DOHH2 (cell line): ENCODE data around the gene SHROOM3.

Source experiments
- H3F3A ChIP-seq: fragments of 200-600 bp; sonication (generic), shearing (Covaris generic); 2 replicates; pipeline ENCODE4 v1.6.0; 2016; ENCODE audit warnings: antibody characterized with exemption, mild to moderate bottlenecking; ENCODE audit not compliant: control insufficient read depth, insufficient read depth
- H3K27ac ChIP-seq: fragments of 200-600 bp; sonication (generic); 2 replicates; pipeline ENCODE4 v1.5.1; 2014; ENCODE audit warnings: low read depth, mild to moderate bottlenecking, low read length, moderate library complexity
- H3K27me3 ChIP-seq: fragments of 200-600 bp; sonication (generic); 2 replicates; pipeline ENCODE4 v1.6.1; 2014; ENCODE audit warnings: mild to moderate bottlenecking, low read length, mixed read lengths; ENCODE audit not compliant: control insufficient read depth
- H3K36me3 ChIP-seq: fragments of 200-600 bp; sonication (generic); 2 replicates; pipeline ENCODE4 v1.6.1; 2014; ENCODE audit warnings: mild to moderate bottlenecking, low read length, moderate library complexity, mixed read lengths; ENCODE audit not compliant: control insufficient read depth
- H3K4me1 ChIP-seq: fragments of 200-600 bp; sonication (generic); 2 replicates; pipeline ENCODE4 v1.6.1; 2014; ENCODE audit warnings: mild to moderate bottlenecking, low read length, mixed read lengths; ENCODE audit not compliant: control insufficient read depth
- H3K4me2 ChIP-seq: fragments of 200-600 bp; sonication (generic); 2 replicates; pipeline ENCODE4 v1.6.0; 2014; ENCODE audit warnings: mild to moderate bottlenecking, low read length, moderate library complexity
- H3K4me3 ChIP-seq: fragments of 200-600 bp; sonication (generic); 2 replicates; pipeline ENCODE4 v1.5.1; 2014; ENCODE audit warnings: mild to moderate bottlenecking, low read length, mixed read lengths
- H3K79me2 ChIP-seq: fragments of 200-600 bp; sonication (generic); 2 replicates; pipeline ENCODE4 v1.6.1; 2014; ENCODE audit warnings: mild to moderate bottlenecking, low read length, mixed read lengths; ENCODE audit not compliant: control insufficient read depth
- H3K9me2 ChIP-seq: fragments of 200-600 bp; sonication (generic); replicated peaks from 2 replicates; pipeline ENCODE4 v1.6.1; 2014; ENCODE audit warnings: mild to moderate bottlenecking, low read length, mixed read lengths; ENCODE audit not compliant: control insufficient read depth
- H3K9me3 ChIP-seq: fragments of 200-600 bp; sonication (generic); 2 replicates; pipeline ENCODE4 v1.6.1; 2014; ENCODE audit warnings: antibody characterized with exemption, low read length, mixed read lengths; ENCODE audit not compliant: control insufficient read depth, insufficient read depth
- H4K20me1 ChIP-seq: fragments of 200-600 bp; sonication (generic); 2 replicates; pipeline ENCODE4 v1.6.0; 2014; ENCODE audit warnings: low read depth, mild to moderate bottlenecking, antibody characterized with exemption, low read length, moderate library complexity; ENCODE audit not compliant: control insufficient read depth, insufficient read depth
- EZH2phosphoT487 ChIP-seq: fragments of 200-600 bp; sonication (generic); IDR thresholded peaks from 2 replicates; pipeline ENCODE4 v1.6.1; 2017; ENCODE audit warnings: borderline replicate concordance, mild to moderate bottlenecking, antibody characterized with exemption, low read length, moderate library complexity, mixed read lengths
- TF ChIP-seq, protein P1 (sequence below): fragments of 200-600 bp; sonication (generic); IDR thresholded peaks from one replicate; pipeline ENCODE4 v1.5.1; 2014; ENCODE audit warnings: antibody characterized with exemption, mild to moderate bottlenecking, low read depth, low read length; ENCODE audit not compliant: poor library complexity, severe bottlenecking

Gene SHROOM3

DNA sequence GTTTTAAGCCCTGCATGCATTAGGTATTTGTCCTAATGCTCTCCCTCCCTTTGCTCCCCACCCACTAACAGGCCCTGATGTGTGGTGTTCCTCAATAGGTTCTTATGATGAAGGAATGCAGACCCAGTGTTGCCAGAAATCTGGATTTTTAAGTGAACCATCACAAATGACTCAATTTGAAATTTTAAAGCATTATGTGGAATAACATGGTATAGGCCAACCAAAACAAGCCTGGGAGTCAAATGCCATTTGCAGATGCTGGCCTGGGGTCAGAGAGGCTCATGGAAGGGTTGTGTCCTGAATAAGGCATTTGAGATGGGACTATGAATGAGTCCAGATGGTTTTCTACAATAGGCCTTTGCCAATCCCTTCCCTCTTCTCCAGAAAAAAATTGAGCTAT lies 179.6 kb downstream of the SHROOM3 start:
- no peaks in the 10 kb centered on the region for H3K9me2 ChIP-seq
- H3K79me2 ChIP-seq = no peaks in the 10 kb centered on the region
- no peaks in the 10 kb centered on the region for H3K9me3 ChIP-seq
- no peaks in the 10 kb centered on the region for H4K20me1 ChIP-seq
- H3K4me3 ChIP-seq = no peak overlapping the region
- H3K4me1 ChIP-seq = no peaks in the 10 kb centered on the region
- H3K36me3 ChIP-seq = no peaks in the 10 kb centered on the region
- no peak overlapping the region for H3K4me2 ChIP-seq
- no peak overlapping the region for H3K27ac ChIP-seq
- no peaks in the 10 kb centered on the region for H3F3A ChIP-seq
- TF ChIP-seq EZH2phosphoT487 = no peak
- TF ChIP-seq, protein P1, sequence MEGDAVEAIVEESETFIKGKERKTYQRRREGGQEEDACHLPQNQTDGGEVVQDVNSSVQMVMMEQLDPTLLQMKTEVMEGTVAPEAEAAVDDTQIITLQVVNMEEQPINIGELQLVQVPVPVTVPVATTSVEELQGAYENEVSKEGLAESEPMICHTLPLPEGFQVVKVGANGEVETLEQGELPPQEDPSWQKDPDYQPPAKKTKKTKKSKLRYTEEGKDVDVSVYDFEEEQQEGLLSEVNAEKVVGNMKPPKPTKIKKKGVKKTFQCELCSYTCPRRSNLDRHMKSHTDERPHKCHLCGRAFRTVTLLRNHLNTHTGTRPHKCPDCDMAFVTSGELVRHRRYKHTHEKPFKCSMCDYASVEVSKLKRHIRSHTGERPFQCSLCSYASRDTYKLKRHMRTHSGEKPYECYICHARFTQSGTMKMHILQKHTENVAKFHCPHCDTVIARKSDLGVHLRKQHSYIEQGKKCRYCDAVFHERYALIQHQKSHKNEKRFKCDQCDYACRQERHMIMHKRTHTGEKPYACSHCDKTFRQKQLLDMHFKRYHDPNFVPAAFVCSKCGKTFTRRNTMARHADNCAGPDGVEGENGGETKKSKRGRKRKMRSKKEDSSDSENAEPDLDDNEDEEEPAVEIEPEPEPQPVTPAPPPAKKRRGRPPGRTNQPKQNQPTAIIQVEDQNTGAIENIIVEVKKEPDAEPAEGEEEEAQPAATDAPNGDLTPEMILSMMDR = no peak
- H3K27me3 ChIP-seq = peaks cover 4% of the 10 kb centered on the region; the same call in 1 of the 2 replicates

DNA sequence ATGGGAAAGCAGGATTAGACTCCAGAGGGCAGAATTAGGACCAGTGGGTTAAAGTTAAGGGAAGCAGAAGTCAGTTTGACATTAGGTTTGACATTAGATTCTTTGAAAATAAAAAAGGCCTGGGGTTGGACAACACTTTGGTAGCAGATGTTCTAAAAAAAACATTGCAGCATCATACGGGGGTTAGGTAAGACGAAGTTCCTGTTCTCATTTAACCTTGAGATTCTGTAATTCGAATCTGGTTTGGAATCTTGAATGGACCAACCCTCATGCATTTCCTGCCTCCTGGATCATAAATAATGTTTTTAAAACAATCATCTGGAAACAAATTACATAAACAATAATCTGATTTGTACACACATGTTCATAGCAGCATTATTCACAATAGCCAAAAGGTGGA lies 181.0 kb downstream of the SHROOM3 start:
- TF ChIP-seq EZH2phosphoT487 = no peak
- TF ChIP-seq, protein P1 = no peak
- Histone ChIP-seq H3K27me3 (peaks cover 4% of the 10 kb centered on the region; the same call in 1 of the 2 replicates), H3K27ac (no peak overlapping the region), H3K79me2 (no peaks in the 10 kb centered on the region), H3K4me3 (no peak overlapping the region), H3K36me3 (no peaks in the 10 kb centered on the region), H3F3A (no peaks in the 10 kb centered on the region), H3K9me2 (no peaks in the 10 kb centered on the region), H3K9me3 (no peaks in the 10 kb centered on the region), H4K20me1 (no peaks in the 10 kb centered on the region), H3K4me2 (no peak overlapping the region), H3K4me1 (no peaks in the 10 kb centered on the region)

DNA sequence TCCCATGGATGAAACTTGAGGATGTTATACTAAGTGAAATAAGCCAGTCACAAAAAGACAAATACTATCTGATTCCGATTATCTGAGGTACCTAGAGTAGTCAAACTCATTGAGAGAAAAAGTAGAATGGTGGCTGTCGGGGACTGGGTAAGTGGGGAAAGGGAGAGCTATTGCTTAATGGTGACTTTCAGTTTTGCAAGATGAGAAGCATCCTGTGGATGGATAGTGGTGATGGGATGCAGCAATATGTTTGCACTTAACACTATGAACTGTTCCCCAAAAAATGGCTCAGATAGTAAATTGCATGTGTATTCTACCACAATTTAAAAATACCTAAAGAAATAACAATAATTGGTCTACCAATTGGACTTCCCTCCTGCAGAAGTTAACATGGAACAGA lies 181.5 kb downstream of the SHROOM3 start:
- no peak overlapping the region for H3K4me3 ChIP-seq
- no peaks in the 10 kb centered on the region for H3K9me2 ChIP-seq
- no peaks in the 10 kb centered on the region for H3K9me3 ChIP-seq
- no peak overlapping the region for H3K27ac ChIP-seq
- peaks cover 4% of the 10 kb centered on the region; the same call in 1 of the 2 replicates for H3K27me3 ChIP-seq
- TF ChIP-seq EZH2phosphoT487 = no peak
- TF ChIP-seq, protein P1 = no peak
- no peak overlapping the region for H3K4me2 ChIP-seq
- no peaks in the 10 kb centered on the region for H3K79me2 ChIP-seq
- H4K20me1 ChIP-seq = no peaks in the 10 kb centered on the region
- H3K36me3 ChIP-seq = no peaks in the 10 kb centered on the region
- no peaks in the 10 kb centered on the region for H3F3A ChIP-seq
- H3K4me1 ChIP-seq = no peaks in the 10 kb centered on the region
